K562 (cell line): ENCODE results near the gene ABCB10. TPM values are rescaled to one million over a fixed set of nuclear protein-coding genes. Genes with fewer than 3 reads are reported as not detected.

Experiments
- ATAC-seq: fragments of 200-7000 bp; cut with Tn5 transposase; 3 replicates; pipeline ENCODE4 v1.9.1; 2020; ENCODE audit warnings: moderate library complexity
- BruUV-seq: library from RNA; stranded (reverse); fragments of 400-500 nt; replicated peaks from 2 replicates; lab custom pipeline; 2021; lab: Mats Ljungman, UMichigan
- CTCF ChIA-PET: fragments of 300-600 bp; formaldehyde crosslinking; extraction: SDS; loops from one replicate; lab custom pipeline; 2021; ENCODE audit warnings: low intra/inter-chr PET ratio; lab: Yijun Ruan, JAX
- POLR2A ChIA-PET: fragments of 300-600, 350-650 bp; sonication (Branson Sonifier 250); formaldehyde crosslinking; extraction: SDS; loops from one replicate; lab custom pipeline; 2021; ENCODE audit warnings: antibody characterized with exemption, inconsistent platforms; lab: Yijun Ruan, JAX
- DNase-seq, 4 experiments: peaks; one replicate each; pipeline versions ENCODE4 v3.0.0 to v3.0.0-alpha.2; 2011 to 2018; ENCODE audit warnings: low spot score in 3 of 4, mixed read lengths in 3 of 4; ENCODE audit errors: extremely low read depth in 1 of 4
- FAIRE-seq: peaks from 2 replicates; lab custom pipeline; 2011; peaks lifted over from hg19 to GRCh38; lab: Jason Lieb, UNC
- H2AFZ ChIP-seq: 2 replicates; pipeline ENCODE4 v1.6.0; 2011; ENCODE audit warnings: low read depth, low read length, control low read depth, inconsistent platforms
- H3K27ac ChIP-seq: fragments of 200-600 bp; 3 replicates; pipeline ENCODE4 v1.8.0; 2011; ENCODE audit warnings: low read depth, mild to moderate bottlenecking, control low read depth, inconsistent platforms, low read length, moderate library complexity, mixed read lengths; ENCODE audit errors: extremely low read depth
- H3K27me3 ChIP-seq, 2 experiments: fragments of 300-600 bp in 1 of 2; 2 replicates in 1 of 2; 3 replicates in 1 of 2; pipeline versions ENCODE4 v1.6.0 to v1.8.0; 2011; ENCODE audit warnings: inconsistent platforms in 2 of 2, low read length in 2 of 2, mild to moderate bottlenecking in 1 of 2, mixed read lengths in 1 of 2, moderate library complexity in 1 of 2; ENCODE audit not compliant: control insufficient read depth in 2 of 2, insufficient read depth in 2 of 2
- H3K36me3 ChIP-seq: fragments of 300-600 bp; 3 replicates; pipeline ENCODE4 v1.8.0; 2011; ENCODE audit warnings: mild to moderate bottlenecking, low read length, inconsistent platforms; ENCODE audit not compliant: control insufficient read depth, insufficient read depth
- H3K4me1 ChIP-seq, 2 experiments: fragments of 200-600 bp in 1 of 2; replicated peaks in 1 of 2; 2 replicates in 1 of 2; 3 replicates in 1 of 2; pipeline versions ENCODE4 v1.5.1 to v1.8.0; 2011; ENCODE audit warnings: inconsistent platforms in 2 of 2, low read length in 2 of 2, mild to moderate bottlenecking in 1 of 2, mixed read lengths in 1 of 2, moderate library complexity in 1 of 2; ENCODE audit not compliant: control insufficient read depth in 2 of 2, insufficient read depth in 2 of 2
- H3K4me2 ChIP-seq: 2 replicates; pipeline ENCODE4 v1.6.1; 2011; ENCODE audit warnings: low read length, control low read depth, inconsistent platforms, mixed read lengths; ENCODE audit not compliant: insufficient read depth
- H3K4me3 ChIP-seq: fragments of 200-600 bp; sonication (generic), shearing (Covaris generic); 2 replicates; pipeline ENCODE4 v1.5.1; 2016; ENCODE audit warnings: control low read depth, inconsistent platforms
- H3K79me2 ChIP-seq: fragments of 200-600 bp; 3 replicates; pipeline ENCODE4 v1.8.0; 2011; ENCODE audit warnings: low read length, inconsistent platforms; ENCODE audit not compliant: control insufficient read depth, insufficient read depth
- H3K9ac ChIP-seq, 2 experiments: 2 replicates each; pipeline versions ENCODE4 v1.6.0 to v1.6.1; 2011; ENCODE audit warnings: low read depth in 2 of 2, low read length in 2 of 2, control low read depth in 1 of 2, inconsistent platforms in 1 of 2, mild to moderate bottlenecking in 1 of 2, mixed read lengths in 1 of 2; ENCODE audit not compliant: insufficient read depth in 1 of 2
- H3K9me1 ChIP-seq: one replicate; pipeline ENCODE4 v1.6.0; 2011; ENCODE audit warnings: inconsistent platforms, mild to moderate bottlenecking, low read length, moderate library complexity; ENCODE audit not compliant: control insufficient read depth, insufficient read depth
- H3K9me3 ChIP-seq: replicated peaks from 2 replicates; pipeline ENCODE4 v1.5.1; 2011; ENCODE audit warnings: low read depth, low read length, inconsistent platforms; ENCODE audit not compliant: control insufficient read depth, insufficient read depth
- H4K20me1 ChIP-seq: replicated peaks from 2 replicates; pipeline ENCODE4 v1.6.1; 2011; ENCODE audit warnings: low read length, inconsistent platforms, mixed read lengths; ENCODE audit not compliant: control insufficient read depth, insufficient read depth
- BRD4 ChIP-seq: fragments of 200-600 bp; sonication (generic); IDR thresholded peaks from 2 replicates; pipeline ENCODE4 v1.6.1; 2017; ENCODE audit warnings: inconsistent platforms
- EGR1 ChIP-seq: fragments of 450-650 bp; conservative IDR thresholded peaks from 2 replicates; pipeline ENCODE4 v1.6.1; 2017; ENCODE audit warnings: mild to moderate bottlenecking
- ETS2 ChIP-seq: IDR thresholded peaks from 2 replicates; pipeline ENCODE4 v1.6.1; 2016; ENCODE audit warnings: borderline replicate concordance, missing genetic modification characterization, mild to moderate bottlenecking, moderate library complexity, missing compliant biosample characterization; ENCODE audit not compliant: poor library complexity, severe bottlenecking
- HMG20B ChIP-seq: fragments of 250-450 bp; sonication (Bioruptor Pico); IDR thresholded peaks from 2 replicates; pipeline ENCODE4 v1.5.0; 2021; ENCODE audit warnings: mild to moderate bottlenecking
- IFI16 ChIP-seq: fragments of 250-450 bp; sonication (Bioruptor Pico); IDR thresholded peaks from 2 replicates; pipeline ENCODE4 v2.1.2; 2022; ENCODE audit warnings: mild to moderate bottlenecking, inconsistent platforms
- KAT7 ChIP-seq: sonication (generic); formaldehyde crosslinking; IDR thresholded peaks from 2 replicates; pipeline ENCODE4 v1.8.0; 2022; ENCODE audit warnings: missing genetic modification reagents, mild to moderate bottlenecking, borderline replicate concordance
- MCM7 ChIP-seq, 2 experiments: fragments of 450-650 bp; IDR thresholded peaks; 2 replicates each; pipeline ENCODE4 v1.6.1; 2016 to 2018
- NR4A1 ChIP-seq, 2 experiments: fragments of 250-450 bp in 1 of 2; fragments of 450-650 bp in 1 of 2; sonication (Bioruptor Pico) in 1 of 2; IDR thresholded peaks; 2 replicates each; pipeline versions ENCODE4 v1.4.0 to v1.6.1; 2016 to 2020; ENCODE audit warnings: mild to moderate bottlenecking in 2 of 2, missing compliant biosample characterization in 1 of 2, missing genetic modification characterization in 1 of 2, moderate library complexity in 1 of 2
- PML ChIP-seq: IDR thresholded peaks from 2 replicates; pipeline ENCODE4 v1.6.1; 2012; ENCODE audit warnings: low read length, inconsistent platforms
- TCF7 ChIP-seq: sonication (generic); IDR thresholded peaks from 2 replicates; pipeline ENCODE4 v1.6.1; 2016; ENCODE audit warnings: antibody characterized with exemption, borderline replicate concordance
- TFAM ChIP-seq: fragments of 250-450 bp; sonication (Bioruptor Pico); conservative IDR thresholded peaks from 2 replicates; pipeline ENCODE4 v1.5.0; 2021; ENCODE audit warnings: mild to moderate bottlenecking, moderate library complexity
- ZNF124 ChIP-seq: sonication (generic); formaldehyde crosslinking; IDR thresholded peaks from 2 replicates; pipeline ENCODE4 v1.8.1; 2022; ENCODE audit warnings: missing genetic modification reagents
- ZNF253 ChIP-seq: fragments of 250-450 bp; sonication (Bioruptor Pico); conservative IDR thresholded peaks from 2 replicates; pipeline ENCODE4 v1.6.1; 2021; ENCODE audit warnings: mild to moderate bottlenecking
- ZNF384 ChIP-seq: IDR thresholded peaks from 2 replicates; pipeline ENCODE4 v1.6.1; 2012; ENCODE audit warnings: low read depth, low read length, improper control_type of control experiment
- ZNF408 ChIP-seq: fragments of 250-450 bp; sonication (Bioruptor Pico); IDR thresholded peaks from 2 replicates; pipeline ENCODE4 v1.4.0; 2020; ENCODE audit warnings: low read depth, mild to moderate bottlenecking, moderate library complexity
- ZNF696 ChIP-seq: fragments of 250-450 bp; sonication (Bioruptor Pico); conservative IDR thresholded peaks from 2 replicates; pipeline ENCODE4 v1.4.0; 2020; ENCODE audit warnings: mild to moderate bottlenecking, moderate library complexity
- ZNF76 ChIP-seq: fragments of 250-450 bp; sonication (Bioruptor Pico); IDR thresholded peaks from 2 replicates; pipeline ENCODE4 v1.4.0; 2020; ENCODE audit warnings: mild to moderate bottlenecking, moderate library complexity, borderline replicate concordance
- WGBS: fragments of 100-300 bp; shearing (Covaris generic); methylation state at CpG from one replicate; pipeline ENCODE4 v1.1.6; 2016; ENCODE audit warnings: low coverage, mixed read lengths; ENCODE audit not compliant: insufficient coverage; ENCODE audit errors: missing lambda C conversion rate; 5-methylcytosine and 5-hydroxymethylcytosine counted together
- in situ Hi-C: fragments of 300-500 bp; cut with MboI; formaldehyde crosslinking; loops from 4 replicates; pipeline ENCODE4 v1.15.0; 2018; ENCODE audit warnings: inconsistent platforms, mixed read lengths
- intact Hi-C: fragments of 100-400 bp; cut with micrococcal nuclease; formaldehyde crosslinking; loops from 2 replicates; pipeline ENCODE4 v1.14.2; 2022
- polyA plus RNA-seq, 8 experiments: library from polyadenylated mRNA; depleted of rRNA in 4 of 8; stranded (reverse) in 5 of 8; unstranded in 3 of 8; fragments of >200 nt; fragmentation: Nextera tagmentation in 2 of 8; fragmentation: Illumina TruSeq in 1 of 8; extraction: Ambion mirVana in 2 of 8; extraction: Trizol in 1 of 8; gene quantifications; 2 replicates each; pipeline versions ENCODE4 v1.2.1 to v1.2.3, GENCODE V29; 2011 to 2014; ENCODE audit warnings: inconsistent platforms in 1 of 8, missing spikeins in 1 of 8
- total RNA-seq, 7 experiments: library from RNA; depleted of rRNA in 6 of 7; stranded (reverse); fragments of >200 nt in 6 of 7; fragmentation: Illumina TruSeq in 2 of 7; extraction: Trizol in 2 of 7; gene quantifications; 2 replicates each; pipeline versions ENCODE4 v1.2.1 to v1.2.3, GENCODE V29; 2011 to 2021; ENCODE audit warnings: low replicate concordance in 1 of 7

The ABCB10 gene
- total and polyA plus RNA-seq, 9 of the 15 experiments (the other 6 are each of a cell fraction or from before 2014, with no cell fraction given): 12.4 to 54.8 (median 36.4) TPM

DNA sequence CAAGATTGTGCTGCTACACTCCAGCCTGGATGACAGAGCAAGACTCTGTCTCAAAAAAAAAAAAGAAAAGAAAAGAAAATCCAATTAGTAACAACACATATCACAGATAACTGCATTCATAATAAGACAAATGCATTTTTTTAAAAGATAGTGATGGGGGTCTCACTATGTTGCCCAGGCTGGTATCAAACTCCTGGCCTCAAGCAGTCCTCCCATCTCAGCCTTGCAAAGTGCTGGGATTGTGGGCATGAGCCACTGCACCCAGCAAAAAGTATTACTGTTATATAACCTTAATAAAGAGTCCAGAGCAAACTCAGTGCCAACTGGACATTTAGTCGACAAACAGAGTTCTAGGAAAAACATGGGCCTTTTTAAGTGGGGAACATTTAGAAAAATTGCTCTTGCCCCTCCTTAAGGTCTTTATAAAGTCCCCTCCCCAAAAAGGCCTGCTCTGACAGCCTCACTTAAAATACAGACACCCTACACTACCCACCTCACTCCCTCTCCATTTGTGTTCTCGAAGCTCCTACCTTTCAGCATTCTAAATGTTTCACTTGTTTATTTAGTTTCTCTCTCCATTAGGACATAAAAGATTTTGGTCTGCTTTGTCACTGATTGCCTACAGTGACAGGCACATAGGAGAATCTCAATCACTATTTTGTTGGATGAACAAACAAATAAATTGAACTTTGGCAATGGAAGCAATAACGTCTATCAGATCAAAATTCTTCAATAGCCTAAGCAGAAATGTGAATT, 7.5 kb downstream of the ABCB10 start:
- ATAC-seq: no peak

More for the DNA sequence above, 7.5 kb downstream of the ABCB10 start:
- peaks cover 7% of the 10 kb centered on the region for H3K9me1 ChIP-seq
- 82% methylated on average over 3 of the region's 3 CpGs for WGBS
- ChIA-PET CTCF (no interaction called here), POLR2A (no interaction called here)
- H3K27me3 ChIP-seq: no peaks in the 10 kb centered on the region
- H3K9ac ChIP-seq: no peak overlapping the region
- peaks cover 38% of the 10 kb centered on the region for H4K20me1 ChIP-seq
- no peak for DNase-seq
- FAIRE-seq: no peak
- H3K9me3 ChIP-seq: no peaks in the 10 kb centered on the region
- peaks cover 25 to 33% of the 10 kb centered on the region in 2 experiments; a peak in 4 of 5 replicates for H3K4me1 ChIP-seq
- in situ Hi-C loops (no loop called here), intact Hi-C loops (loop anchor here (10.0 kb wide), 1 partner anchor 604 kb away; no protein-coding TSS in a partner anchor)
- no peak overlapping the region for H2AFZ ChIP-seq
- H3K79me2 ChIP-seq: peaks cover 70% of the 10 kb centered on the region
- no TSS peak for BruUV-seq
- H3K4me3 ChIP-seq: no peak overlapping the region
- no peak overlapping the region for H3K4me2 ChIP-seq
- no peak overlapping the region for H3K27ac ChIP-seq
- H3K36me3 ChIP-seq: peaks cover 40% of the 10 kb centered on the region
- no peak for TF ChIP-seq KAT7 (CRISPR knock-in tag)
- no peak for TF ChIP-seq ETS2
- TF ChIP-seq TFAM (CRISPR knock-in tag): no peak
- TF ChIP-seq EGR1: no peak
- TF ChIP-seq BRD4: no peak
- no peak for TF ChIP-seq ZNF384
- TF ChIP-seq TCF7: no peak
- TF ChIP-seq MCM7 (IDR thresholded peaks at IDR 0.05): no peak
- no peak for TF ChIP-seq NR4A1 (CRISPR knock-in tag; IDR thresholded peaks at IDR 0.05)
- no peak for TF ChIP-seq NR4A1 (tag; IDR thresholded peaks at IDR 0.05)
- no peak for TF ChIP-seq ZNF124 (CRISPR knock-in tag)
- no peak for TF ChIP-seq ZNF76 (CRISPR knock-in tag)
- no peak for TF ChIP-seq PML
- TF ChIP-seq IFI16: no peak
- no peak for TF ChIP-seq ZNF253 (CRISPR knock-in tag)
- no peak for TF ChIP-seq ZNF696 (CRISPR knock-in tag)
- no peak for TF ChIP-seq HMG20B (CRISPR knock-in tag)
- TF ChIP-seq ZNF408 (CRISPR knock-in tag): no peak
